ENCODE data around the gene IL1R1.

IL1R1 gene

DNA sequence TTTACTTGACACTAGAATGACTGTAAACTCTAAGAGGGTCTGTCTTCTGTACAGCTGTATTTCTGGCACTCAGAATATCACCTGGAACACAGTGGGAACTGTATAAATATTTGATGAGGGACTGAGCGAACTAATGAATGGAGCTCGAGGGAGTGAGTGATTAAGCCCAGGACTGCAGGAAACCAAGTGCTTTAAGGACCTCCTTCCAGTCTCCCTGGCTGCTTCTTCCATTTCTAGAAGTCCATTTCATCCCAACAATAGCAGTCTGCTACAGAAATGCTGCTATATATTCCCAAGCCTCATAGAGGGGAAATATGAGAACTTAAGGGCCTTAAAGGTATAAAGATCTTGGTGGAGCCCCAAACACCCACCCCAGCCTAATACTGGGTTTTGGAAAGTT is 41.5 kb downstream of the IL1R1 start:
- H3K27ac Mint-ChIP-seq = no peak overlapping the region
- no peak overlapping the region for H3K4me3 Mint-ChIP-seq
- H3K27me3 Mint-ChIP-seq (ENCODE audit: low read depth) = peaks cover 32% of the 10 kb centered on the region
- H3K4me1 Mint-ChIP-seq (ENCODE audit: low read depth) = peaks cover 7% of the 10 kb centered on the region
- no peaks in the 10 kb centered on the region for H3K9me3 Mint-ChIP-seq
- H3K36me3 Mint-ChIP-seq (ENCODE audit: low read depth) = peaks cover 2% of the 10 kb centered on the region

DNA sequence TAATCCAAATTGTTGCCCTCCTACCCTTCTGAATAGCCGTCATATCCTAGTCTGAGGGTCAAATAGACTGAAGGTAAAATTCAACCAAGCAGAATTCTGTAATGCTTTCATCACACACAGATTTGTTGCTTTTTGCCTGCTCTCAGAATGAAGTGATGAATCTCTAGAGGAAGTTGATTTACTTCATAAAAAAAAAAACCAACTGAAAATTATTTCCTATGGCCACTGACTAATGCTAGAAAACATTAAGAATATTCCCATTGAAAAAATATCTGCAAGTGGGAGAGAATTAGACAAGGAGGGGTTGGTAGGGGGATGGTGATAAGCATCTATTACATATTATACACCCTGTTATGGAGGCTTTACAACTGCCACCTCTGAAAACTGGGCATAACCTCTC is 42.0 kb downstream of the IL1R1 start:
- Mint-ChIP-seq H3K4me3 (no peak overlapping the region), H3K36me3 (ENCODE audit: low read depth) (peaks cover 2% of the 10 kb centered on the region), H3K27me3 (ENCODE audit: low read depth) (peaks cover 32% of the 10 kb centered on the region), H3K4me1 (ENCODE audit: low read depth) (peaks cover 7% of the 10 kb centered on the region), H3K27ac (no peak overlapping the region), H3K9me3 (no peaks in the 10 kb centered on the region)

DNA sequence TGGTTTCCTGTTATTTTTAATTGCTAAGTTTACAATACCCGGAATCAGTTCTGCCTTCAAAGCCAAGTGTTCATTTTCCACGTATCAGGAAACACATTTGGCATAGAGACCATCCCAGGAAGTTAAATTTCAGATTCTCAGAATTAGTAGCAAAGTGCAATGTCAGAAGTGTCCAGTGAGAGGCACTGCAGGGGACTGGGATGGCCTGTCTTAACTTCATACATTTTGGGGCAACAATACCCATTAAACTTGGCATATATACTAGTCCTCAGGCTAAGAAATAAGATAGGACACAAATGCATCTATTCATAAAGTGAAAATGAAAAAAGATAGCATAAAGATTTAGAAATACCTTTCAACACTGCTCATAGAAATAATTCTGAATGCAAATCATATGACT is 42.8 kb downstream of the IL1R1 start:
- Mint-ChIP-seq H3K36me3 (ENCODE audit: low read depth) (peaks cover 2% of the 10 kb centered on the region), H3K4me1 (ENCODE audit: low read depth) (peaks cover 7% of the 10 kb centered on the region), H3K27ac (no peak overlapping the region), H3K4me3 (no peak overlapping the region), H3K9me3 (no peaks in the 10 kb centered on the region), H3K27me3 (ENCODE audit: low read depth) (peaks cover 34% of the 10 kb centered on the region)

DNA sequence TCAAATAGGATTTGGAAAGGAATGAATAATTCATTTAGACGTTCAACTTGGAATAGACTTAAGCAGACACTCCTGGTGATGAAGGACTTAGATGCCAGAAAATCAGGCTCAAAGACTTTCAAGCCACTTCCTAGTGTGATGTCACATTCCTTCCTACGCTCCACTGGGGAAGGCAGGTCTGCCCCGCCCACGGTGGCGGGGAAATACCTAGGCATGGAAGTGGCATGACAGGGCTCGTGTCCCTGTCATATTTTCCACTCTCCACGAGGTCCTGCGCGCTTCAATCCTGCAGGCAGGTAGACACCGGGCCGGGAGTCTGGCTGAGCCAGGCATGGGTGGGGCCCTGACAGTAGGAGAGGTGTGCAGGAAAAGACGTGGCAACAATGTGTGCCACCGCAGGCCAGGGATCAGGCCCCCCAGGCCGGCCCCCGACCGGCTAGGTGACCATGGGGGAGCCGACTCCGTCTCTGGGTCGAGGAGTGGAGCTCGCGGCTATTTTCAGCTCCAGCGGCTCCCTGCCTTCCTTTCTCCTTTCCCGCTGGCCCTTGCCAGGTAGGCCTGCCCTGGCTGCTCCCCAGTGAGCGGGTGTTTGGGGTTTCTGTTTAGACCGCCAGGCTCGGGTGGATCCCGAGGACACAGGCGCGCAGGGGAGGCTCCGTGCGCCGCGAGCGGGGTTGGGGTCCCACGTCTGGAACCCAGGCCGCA is 44.4 kb downstream of the IL1R1 start, which contains the start of gene IL1RL2:
IL1RL2 (plus strand) TSS at position 233 of the 705 bp plus-strand sequence. CDS start 845 bp downstream, outside the sequence.
- H3K9me3 Mint-ChIP-seq = no peaks in the 10 kb centered on the region
- H3K27me3 Mint-ChIP-seq (ENCODE audit: low read depth) = peaks cover 32% of the 10 kb centered on the region
- H3K4me3 Mint-ChIP-seq = peak within 1 kb of the TSS; percentile 76
- no peak within 1 kb of the TSS for H3K27ac Mint-ChIP-seq
- H3K4me1 Mint-ChIP-seq (ENCODE audit: low read depth) = peaks cover 7% of the 10 kb centered on the region
- H3K36me3 Mint-ChIP-seq (ENCODE audit: low read depth) = peaks cover 2% of the 10 kb centered on the region

DNA sequence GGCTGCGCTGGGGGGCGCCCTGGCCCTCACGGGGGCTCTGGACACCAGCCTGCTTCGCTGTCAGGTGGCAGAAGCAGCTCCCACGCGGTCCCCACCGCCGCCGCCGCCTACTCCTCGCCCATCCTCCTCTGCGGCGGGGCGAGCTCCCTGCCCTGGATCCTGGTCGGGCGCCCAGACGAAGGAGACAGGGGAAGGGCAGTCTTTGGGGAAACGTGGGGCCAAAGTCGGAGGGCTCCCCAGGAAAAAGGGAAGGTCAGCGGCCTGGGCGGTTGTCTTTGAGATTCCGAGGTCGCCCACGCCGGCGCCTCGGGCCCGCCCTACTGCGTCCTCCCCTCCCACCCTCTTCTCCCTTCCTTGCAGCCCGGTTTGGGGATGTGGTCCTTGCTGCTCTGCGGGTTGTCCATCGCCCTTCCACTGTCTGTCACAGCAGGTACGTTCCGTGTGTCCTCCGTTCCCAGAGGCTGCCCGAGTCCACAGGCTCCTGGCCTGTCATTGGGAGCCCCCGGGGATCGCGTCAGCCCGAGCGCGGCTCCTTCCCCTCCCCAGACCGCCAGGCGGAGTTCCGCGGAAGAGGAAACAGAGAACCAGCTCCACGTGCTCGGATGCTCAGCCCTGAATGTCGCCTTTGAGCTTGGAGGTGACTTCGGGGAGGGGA is 45.1 kb downstream of the IL1R1 start:
- Mint-ChIP-seq H3K4me3 (peak overlapping the region; percentile 76), H3K4me1 (ENCODE audit: low read depth) (peaks cover 7% of the 10 kb centered on the region), H3K9me3 (no peaks in the 10 kb centered on the region), H3K27me3 (ENCODE audit: low read depth) (peaks cover 32% of the 10 kb centered on the region), H3K36me3 (ENCODE audit: low read depth) (peaks cover 2% of the 10 kb centered on the region), H3K27ac (no peak overlapping the region)

DNA sequence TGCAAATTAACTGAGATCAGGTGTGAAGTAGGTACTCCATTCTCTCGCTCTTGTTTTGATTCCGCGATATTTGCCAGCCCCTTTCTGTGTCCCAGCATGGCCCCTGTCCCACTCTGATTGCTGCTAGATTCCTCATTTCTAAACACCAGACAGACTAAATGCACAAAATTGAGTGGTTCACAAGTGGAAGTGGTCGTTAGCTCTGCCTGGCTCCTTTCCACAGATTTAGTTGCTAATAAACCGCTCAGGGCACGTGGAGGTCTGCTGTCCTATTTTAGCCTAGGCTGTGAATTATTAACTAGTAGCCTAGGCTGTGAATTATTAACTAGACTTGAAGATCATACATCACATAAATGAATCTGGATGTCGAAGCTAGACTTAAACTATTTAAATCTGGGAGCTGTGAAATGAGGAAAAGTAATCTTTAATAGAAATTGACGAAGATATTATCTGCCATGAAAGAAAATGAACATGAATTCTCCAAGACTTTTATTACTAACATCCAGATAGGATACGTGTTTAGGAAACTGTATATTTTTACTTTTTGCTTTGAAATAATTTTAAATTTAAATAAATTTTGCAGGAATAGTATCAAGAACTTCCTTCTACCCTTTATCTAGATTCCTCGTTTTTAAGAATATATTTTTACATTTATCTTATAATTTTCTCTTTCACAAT is 48.0 kb downstream of the IL1R1 start:
- H3K36me3 Mint-ChIP-seq (ENCODE audit: low read depth) = peaks cover 2% of the 10 kb centered on the region
- peaks cover 6% of the 10 kb centered on the region for H3K4me1 Mint-ChIP-seq (ENCODE audit: low read depth)
- peaks cover 27% of the 10 kb centered on the region for H3K27me3 Mint-ChIP-seq (ENCODE audit: low read depth)
- H3K9me3 Mint-ChIP-seq = no peaks in the 10 kb centered on the region
- H3K4me3 Mint-ChIP-seq = no peak overlapping the region
- no peak overlapping the region for H3K27ac Mint-ChIP-seq

DNA sequence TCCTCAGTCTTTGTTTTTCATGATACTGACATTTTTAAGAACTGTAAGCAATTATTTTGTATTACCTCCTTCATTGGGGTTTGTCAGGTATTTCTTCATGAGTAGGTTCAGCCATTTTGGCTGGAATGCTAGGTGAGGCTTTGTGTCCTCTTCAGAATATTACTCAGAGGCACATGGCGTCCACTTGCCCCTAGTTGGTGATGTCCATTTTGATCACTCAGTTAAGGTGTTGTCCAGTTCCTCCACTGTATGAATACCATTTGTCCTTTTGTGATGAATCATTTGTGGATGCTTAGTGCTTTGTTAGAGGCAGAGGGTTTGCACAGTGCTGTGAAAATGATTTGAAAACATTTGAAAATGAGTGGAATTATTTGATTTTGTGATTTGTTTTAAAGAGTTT is 49.0 kb downstream of the IL1R1 start:
- no peaks in the 10 kb centered on the region for H3K9me3 Mint-ChIP-seq
- peaks cover 2% of the 10 kb centered on the region for H3K36me3 Mint-ChIP-seq (ENCODE audit: low read depth)
- peaks cover 23% of the 10 kb centered on the region for H3K27me3 Mint-ChIP-seq (ENCODE audit: low read depth)
- no peak overlapping the region for H3K27ac Mint-ChIP-seq
- no peak overlapping the region for H3K4me3 Mint-ChIP-seq
- H3K4me1 Mint-ChIP-seq (ENCODE audit: low read depth) = peaks cover 6% of the 10 kb centered on the region

DNA sequence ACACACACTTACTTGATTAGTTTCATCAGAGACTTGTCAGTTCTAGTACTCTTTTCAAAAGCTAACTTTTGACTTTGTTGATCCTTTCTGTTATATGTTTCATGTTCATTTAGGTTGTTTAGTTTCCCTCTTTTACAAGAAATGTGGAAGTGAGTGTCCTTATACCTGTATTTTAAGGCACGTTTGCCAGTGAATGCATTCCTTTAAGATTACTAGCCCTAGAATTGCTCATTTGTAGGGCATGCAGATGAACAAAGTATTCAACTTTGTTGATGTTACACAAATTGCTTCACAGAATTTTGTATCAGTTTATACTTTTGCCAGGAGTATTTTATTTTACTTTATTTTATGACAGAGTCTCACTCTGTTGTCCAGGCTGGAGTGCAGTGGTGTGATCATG is 50.5 kb downstream of the IL1R1 start:
- peaks cover 6% of the 10 kb centered on the region for H3K4me1 Mint-ChIP-seq (ENCODE audit: low read depth)
- no peak overlapping the region for H3K27ac Mint-ChIP-seq
- H3K36me3 Mint-ChIP-seq (ENCODE audit: low read depth) = no peaks in the 10 kb centered on the region
- H3K4me3 Mint-ChIP-seq = no peak overlapping the region
- peaks cover 14% of the 10 kb centered on the region for H3K27me3 Mint-ChIP-seq (ENCODE audit: low read depth)
- no peaks in the 10 kb centered on the region for H3K9me3 Mint-ChIP-seq

DNA sequence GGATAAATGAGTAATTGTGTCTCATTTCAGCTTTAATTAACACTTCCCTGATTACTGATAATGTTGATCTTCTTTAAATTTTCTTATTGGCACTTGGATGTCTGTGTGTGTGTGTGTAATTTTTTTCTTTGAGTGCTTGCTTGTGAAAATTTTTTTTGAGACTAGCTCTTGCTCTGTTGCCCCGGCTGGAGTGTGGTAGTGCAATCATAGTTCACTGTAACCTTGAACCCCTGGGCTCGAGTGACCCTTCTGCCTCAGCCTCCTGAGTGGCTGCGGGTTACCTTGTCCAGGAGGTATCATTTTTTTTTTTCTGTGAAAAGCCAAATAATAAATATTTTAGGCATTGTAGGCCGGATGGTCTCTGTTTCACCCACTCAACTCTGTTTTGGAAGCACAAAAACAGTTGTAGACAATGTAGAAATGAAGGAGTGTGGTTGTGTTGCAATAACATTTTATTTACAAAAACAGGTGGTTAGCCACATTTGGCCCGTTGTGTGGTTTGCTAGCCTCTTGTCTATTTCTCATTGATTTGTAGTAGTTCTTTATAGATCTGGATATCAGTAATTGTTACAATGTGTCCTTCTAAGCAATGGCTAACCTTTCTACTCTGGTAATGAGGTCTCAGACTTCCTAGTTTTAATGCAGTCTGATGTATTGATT is 52.2 kb downstream of the IL1R1 start:
- H3K27ac Mint-ChIP-seq = no peak overlapping the region
- H3K9me3 Mint-ChIP-seq = no peaks in the 10 kb centered on the region
- H3K4me3 Mint-ChIP-seq = no peak overlapping the region
- no peaks in the 10 kb centered on the region for H3K36me3 Mint-ChIP-seq (ENCODE audit: low read depth)
- H3K4me1 Mint-ChIP-seq (ENCODE audit: low read depth) = peaks cover 4% of the 10 kb centered on the region
- H3K27me3 Mint-ChIP-seq (ENCODE audit: low read depth) = peaks cover 14% of the 10 kb centered on the region

DNA sequence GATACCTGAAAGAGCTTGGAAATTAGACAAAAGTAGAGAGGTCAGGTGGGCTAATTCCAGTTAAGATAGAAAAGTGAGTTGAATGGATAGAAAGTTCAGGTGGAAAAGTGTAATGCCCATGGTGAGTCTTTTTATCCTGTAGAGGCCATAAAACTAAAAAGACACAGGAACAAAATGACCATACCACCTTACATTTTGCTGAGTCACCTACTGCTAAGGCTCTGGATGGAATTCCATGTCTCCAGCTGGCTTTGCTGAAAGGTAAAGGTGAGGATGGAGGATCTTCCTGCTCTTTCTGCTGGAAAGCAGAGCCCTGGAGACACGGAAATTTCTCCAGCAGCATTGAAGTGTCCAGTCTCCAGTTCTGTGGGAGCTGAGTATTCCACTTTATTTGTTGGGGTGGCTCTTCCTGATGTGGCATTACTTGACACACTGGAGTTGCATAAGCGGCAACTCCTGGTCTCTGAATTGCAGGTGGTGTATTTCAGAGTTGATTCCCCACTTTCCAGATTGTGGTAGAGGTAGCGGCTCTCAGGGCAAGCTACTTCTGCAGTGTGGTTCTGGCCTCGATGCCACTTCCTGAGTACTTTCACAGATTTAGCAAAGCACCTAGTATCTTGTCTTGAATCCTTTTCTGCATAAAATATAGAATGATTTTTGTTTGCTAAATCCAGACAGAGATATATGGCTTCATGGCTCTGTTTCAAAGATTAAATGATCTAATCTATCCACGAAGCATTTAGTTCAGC is 55.0 kb downstream of the IL1R1 start:
- Mint-ChIP-seq H3K36me3 (ENCODE audit: low read depth) (no peaks in the 10 kb centered on the region), H3K4me1 (ENCODE audit: low read depth) (peaks cover 4% of the 10 kb centered on the region), H3K4me3 (no peak overlapping the region), H3K9me3 (no peaks in the 10 kb centered on the region), H3K27ac (no peak overlapping the region), H3K27me3 (ENCODE audit: low read depth) (peaks cover 10% of the 10 kb centered on the region)

DNA sequence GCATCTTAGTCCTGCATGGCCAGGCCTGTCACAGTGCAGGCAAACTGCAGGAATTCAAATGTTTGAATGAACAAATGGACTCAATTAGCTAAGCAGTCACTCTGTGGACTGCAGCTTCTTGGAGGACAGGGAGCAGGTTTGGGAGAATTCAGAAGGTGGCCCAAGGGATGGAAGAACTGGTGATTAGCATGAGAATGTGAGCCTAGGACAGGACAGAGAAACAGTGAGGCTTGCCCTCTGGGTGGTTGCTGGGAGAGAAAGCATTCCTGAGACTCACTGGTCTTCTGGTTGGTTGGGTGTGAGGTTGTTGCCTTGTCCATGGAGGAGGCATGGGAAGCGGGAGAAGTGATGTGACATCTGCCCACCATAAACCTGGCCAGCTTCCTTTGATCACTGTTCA is 58.0 kb downstream of the IL1R1 start:
- peaks cover 24% of the 10 kb centered on the region for H3K27me3 Mint-ChIP-seq (ENCODE audit: low read depth)
- H3K9me3 Mint-ChIP-seq = peaks cover 18% of the 10 kb centered on the region
- H3K36me3 Mint-ChIP-seq (ENCODE audit: low read depth) = peaks cover 2% of the 10 kb centered on the region
- no peak overlapping the region for H3K4me3 Mint-ChIP-seq
- H3K27ac Mint-ChIP-seq = no peak overlapping the region
- peaks cover 4% of the 10 kb centered on the region for H3K4me1 Mint-ChIP-seq (ENCODE audit: low read depth)

DNA sequence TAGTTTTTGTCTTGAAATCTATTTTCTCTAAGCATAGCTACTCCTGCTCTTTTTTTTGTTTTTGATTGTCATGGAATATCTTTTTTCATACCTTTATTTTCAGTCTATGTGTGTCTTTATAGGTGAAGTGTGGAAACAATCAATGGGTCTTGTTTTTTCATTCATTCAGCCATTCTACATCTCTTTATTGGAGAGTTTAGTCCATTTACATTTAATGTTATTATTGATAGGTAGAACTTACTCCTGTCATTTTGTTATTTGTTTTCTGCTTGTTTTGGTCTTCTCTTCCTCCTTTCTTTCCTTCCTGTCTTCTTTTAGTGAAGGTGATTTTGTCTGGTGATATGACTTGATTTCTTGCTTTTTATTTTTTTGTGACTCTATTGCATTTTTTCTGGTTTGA is 62.1 kb downstream of the IL1R1 start:
- Mint-ChIP-seq H3K27ac (no peak overlapping the region), H3K4me1 (ENCODE audit: low read depth) (no peaks in the 10 kb centered on the region), H3K36me3 (ENCODE audit: low read depth) (peaks cover 2% of the 10 kb centered on the region), H3K4me3 (no peak overlapping the region), H3K27me3 (ENCODE audit: low read depth) (peaks cover 22% of the 10 kb centered on the region), H3K9me3 (peaks cover 22% of the 10 kb centered on the region)

DNA sequence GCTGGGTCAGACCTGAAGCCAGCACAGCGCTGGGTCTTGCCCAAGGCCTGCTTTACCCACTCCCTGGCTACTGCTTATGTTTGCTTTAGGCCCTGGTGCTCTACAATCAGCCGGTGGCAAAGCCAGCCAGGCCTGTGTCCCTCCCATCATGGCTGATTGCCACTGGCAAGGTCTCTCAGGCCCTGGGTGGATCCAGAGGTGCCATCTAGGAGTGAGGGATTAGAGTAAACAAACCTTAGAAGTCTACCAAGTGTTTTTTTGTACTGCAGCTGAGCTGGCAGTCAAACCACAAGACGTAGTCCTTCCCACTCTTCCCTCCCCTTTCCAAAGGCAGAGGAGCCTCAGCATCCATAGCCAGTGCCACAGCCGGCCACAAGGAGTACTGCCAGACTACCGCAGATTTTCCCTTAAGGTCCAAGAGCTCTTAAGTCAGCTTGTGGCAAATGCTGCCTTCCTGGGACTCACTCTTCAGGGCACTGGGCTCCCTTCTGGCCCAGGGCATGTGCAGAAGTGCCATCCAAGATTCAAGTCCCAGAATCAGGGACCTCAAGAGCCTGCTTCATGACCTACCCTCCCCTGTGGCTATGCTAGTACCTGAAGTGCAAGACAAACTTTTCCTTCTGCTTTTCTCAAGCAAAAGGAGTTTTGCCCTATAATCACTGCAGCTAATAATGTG is 64.3 kb downstream of the IL1R1 start:
- Mint-ChIP-seq H3K9me3 (peaks cover 22% of the 10 kb centered on the region), H3K36me3 (ENCODE audit: low read depth) (peaks cover 2% of the 10 kb centered on the region), H3K27me3 (ENCODE audit: low read depth) (peaks cover 19% of the 10 kb centered on the region), H3K27ac (no peak overlapping the region), H3K4me1 (ENCODE audit: low read depth) (no peaks in the 10 kb centered on the region), H3K4me3 (no peak overlapping the region)

DNA sequence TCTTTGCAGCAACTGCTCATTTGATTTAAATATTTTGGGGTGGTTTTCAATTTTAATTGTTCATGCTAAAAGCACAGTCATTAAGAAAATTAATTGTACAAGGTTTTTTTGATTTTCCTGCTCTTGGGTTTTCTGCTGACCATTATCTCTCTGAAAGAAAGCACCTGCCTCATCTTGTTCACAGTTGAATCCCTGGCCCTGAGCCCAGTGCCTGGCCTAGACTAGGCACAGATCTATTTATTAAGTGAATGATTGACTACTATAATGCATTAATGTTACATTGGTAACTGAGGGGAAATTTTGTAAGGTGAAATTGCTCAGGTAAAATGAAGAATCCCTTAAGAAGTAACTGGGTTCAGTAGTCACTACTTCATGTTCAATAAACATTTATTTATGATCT is 66.2 kb downstream of the IL1R1 start:
- no peak overlapping the region for H3K4me3 Mint-ChIP-seq

More for the DNA sequence above, 66.2 kb downstream of the IL1R1 start:
- H3K9me3 Mint-ChIP-seq = peaks cover 19% of the 10 kb centered on the region
- peaks cover 16% of the 10 kb centered on the region for H3K27me3 Mint-ChIP-seq (ENCODE audit: low read depth)
- no peak overlapping the region for H3K27ac Mint-ChIP-seq
- H3K4me1 Mint-ChIP-seq (ENCODE audit: low read depth) = no peaks in the 10 kb centered on the region
- peaks cover 2% of the 10 kb centered on the region for H3K36me3 Mint-ChIP-seq (ENCODE audit: low read depth)
